ENCODE results near the gene THAP6.
"Not testable (repeated sequence)": the region's sequence is repeated elsewhere in the genome, so short reads cannot be mapped to it uniquely, and the experiment has no call there.

Gene THAP6

GRCh38 chr4:75514131-75514948, at the start of gene THAP6, which contains the start of gene RCHY1:
TSS of gene THAP6 (plus strand) at chr4:75514473. CDS start at chr4:75515453, 980 bp downstream.
TSS of gene RCHY1 (minus strand) at chr4:75514403. CDS start at chr4:75514286, 117 bp downstream.
- peak; percentile 39 to 96 for DNase-seq (ENCODE audit: low read depth in 1 of 2, low spot score in 1 of 2)
- in situ Hi-C loops (cut with HindIII; ENCODE audit: low pct_unique_long_range_greater_than_20kb, low sequenced_read_pairs), result no loop called here
- TF ChIP-seq JUND (IDR thresholded peaks at IDR 0.05; ENCODE audit: low read depth), result no peak

- TF ChIP-seq JUND (IDR thresholded peaks at IDR 0.05; ENCODE audit: low read depth), result no peak
- no peak for DNase-seq (ENCODE audit: low read depth in 1 of 2, low spot score in 1 of 2)
- in situ Hi-C loops (cut with HindIII; ENCODE audit: low pct_unique_long_range_greater_than_20kb, low sequenced_read_pairs), result no loop called here
These were observed 44.4 kb upstream of the THAP6 start for GRCh38 chr4:75469896-75470295.

- in situ Hi-C loops (cut with HindIII; ENCODE audit: low pct_unique_long_range_greater_than_20kb, low sequenced_read_pairs), result no loop called here
- no peak for TF ChIP-seq JUND (IDR thresholded peaks at IDR 0.05; ENCODE audit: low read depth)
- DNase-seq (ENCODE audit: low read depth in 1 of 2, low spot score in 1 of 2), result no peak
These were observed 43.5 kb upstream of the THAP6 start for GRCh38 chr4:75470738-75471137.

- in situ Hi-C loops (cut with HindIII; ENCODE audit: low pct_unique_long_range_greater_than_20kb, low sequenced_read_pairs), result no loop called here
- TF ChIP-seq JUND (IDR thresholded peaks at IDR 0.05; ENCODE audit: low read depth), result no peak
- DNase-seq (ENCODE audit: low read depth in 1 of 2, low spot score in 1 of 2), result no peak
These were observed 37.1 kb upstream of the THAP6 start for GRCh38 chr4:75477201-75477600.

GRCh38 chr4:75484190-75484589, 30.1 kb upstream of the THAP6 start:
- in situ Hi-C loops (cut with HindIII; ENCODE audit: low pct_unique_long_range_greater_than_20kb, low sequenced_read_pairs), result no loop called here
- DNase-seq (ENCODE audit: low read depth in 1 of 2, low spot score in 1 of 2), result no peak
- no peak for TF ChIP-seq JUND (IDR thresholded peaks at IDR 0.05; ENCODE audit: low read depth)

- DNase-seq (ENCODE audit: low read depth in 1 of 2, low spot score in 1 of 2), result peak in 1 of 2 experiments; percentile 32
- TF ChIP-seq JUND (IDR thresholded peaks at IDR 0.05; ENCODE audit: low read depth), result no peak
- in situ Hi-C loops (cut with HindIII; ENCODE audit: low pct_unique_long_range_greater_than_20kb, low sequenced_read_pairs), result no loop called here
These were observed 24.1 kb upstream of the THAP6 start for GRCh38 chr4:75490155-75490554.

- in situ Hi-C loops (cut with HindIII; ENCODE audit: low pct_unique_long_range_greater_than_20kb, low sequenced_read_pairs), result no loop called here
- no peak for TF ChIP-seq JUND (IDR thresholded peaks at IDR 0.05; ENCODE audit: low read depth)
- no peak for DNase-seq (ENCODE audit: low read depth in 1 of 2, low spot score in 1 of 2)
These were observed 19.7 kb upstream of the THAP6 start for GRCh38 chr4:75494563-75494962.

- in situ Hi-C loops (cut with HindIII; ENCODE audit: low pct_unique_long_range_greater_than_20kb, low sequenced_read_pairs), result no loop called here
- DNase-seq (ENCODE audit: low read depth in 1 of 2, low spot score in 1 of 2), result no peak
- no peak for TF ChIP-seq JUND (IDR thresholded peaks at IDR 0.05; ENCODE audit: low read depth)
These were observed 18.8 kb upstream of the THAP6 start for GRCh38 chr4:75495476-75495875.

GRCh38 chr4:75496406-75496805, 17.9 kb upstream of the THAP6 start:
- in situ Hi-C loops (cut with HindIII; ENCODE audit: low pct_unique_long_range_greater_than_20kb, low sequenced_read_pairs), result no loop called here
- DNase-seq (ENCODE audit: low read depth in 1 of 2, low spot score in 1 of 2), result no peak
- TF ChIP-seq JUND (IDR thresholded peaks at IDR 0.05; ENCODE audit: low read depth), result no peak

GRCh38 chr4:75497133-75497532, 17.1 kb upstream of the THAP6 start:
- in situ Hi-C loops (cut with HindIII; ENCODE audit: low pct_unique_long_range_greater_than_20kb, low sequenced_read_pairs), result no loop called here
- no peak for TF ChIP-seq JUND (IDR thresholded peaks at IDR 0.05; ENCODE audit: low read depth)
- peak in 1 of 2 experiments; percentile 18 for DNase-seq (ENCODE audit: low read depth in 1 of 2, low spot score in 1 of 2)

- DNase-seq (ENCODE audit: low read depth in 1 of 2, low spot score in 1 of 2), result no peak
- in situ Hi-C loops (cut with HindIII; ENCODE audit: low pct_unique_long_range_greater_than_20kb, low sequenced_read_pairs), result no loop called here
- no peak for TF ChIP-seq JUND (IDR thresholded peaks at IDR 0.05; ENCODE audit: low read depth)
These were observed 16.2 kb upstream of the THAP6 start for GRCh38 chr4:75498041-75498440.

GRCh38 chr4:75499900-75500299, 14.4 kb upstream of the THAP6 start:
- TF ChIP-seq JUND (IDR thresholded peaks at IDR 0.05; ENCODE audit: low read depth), result no peak
- no peak for DNase-seq (ENCODE audit: low read depth in 1 of 2, low spot score in 1 of 2)
- in situ Hi-C loops (cut with HindIII; ENCODE audit: low pct_unique_long_range_greater_than_20kb, low sequenced_read_pairs), result no loop called here

- in situ Hi-C loops (cut with HindIII; ENCODE audit: low pct_unique_long_range_greater_than_20kb, low sequenced_read_pairs), result no loop called here
- DNase-seq (ENCODE audit: low read depth in 1 of 2, low spot score in 1 of 2), result no peak
- no peak for TF ChIP-seq JUND (IDR thresholded peaks at IDR 0.05; ENCODE audit: low read depth)
These were observed 11.6 kb upstream of the THAP6 start for GRCh38 chr4:75502671-75503070.

GRCh38 chr4:75505630-75506029, 8.6 kb upstream of the THAP6 start:
- TF ChIP-seq JUND (IDR thresholded peaks at IDR 0.05; ENCODE audit: low read depth), result no peak
- in situ Hi-C loops (cut with HindIII; ENCODE audit: low pct_unique_long_range_greater_than_20kb, low sequenced_read_pairs), result no loop called here
- no peak for DNase-seq (ENCODE audit: low read depth in 1 of 2, low spot score in 1 of 2)

- in situ Hi-C loops (cut with HindIII; ENCODE audit: low pct_unique_long_range_greater_than_20kb, low sequenced_read_pairs); DNase-seq (ENCODE audit: low read depth in 1 of 2, low spot score in 1 of 2): not testable (repeated sequence)
These were observed 4.7 kb upstream of the THAP6 start for GRCh38 chr4:75509592-75509991.
